IMR-90 (cell line): ENCODE results near the gene CNIH1.
"Not testable (repeated sequence)": the region's sequence is repeated elsewhere in the genome, so short reads cannot be mapped to it uniquely, and the experiment has no call there.

Experiments used
- MAZ ChIP-seq: IDR thresholded peaks from 2 replicates; pipeline ENCODE4 v1.6.1; 2012; ENCODE audit warnings: low read depth, mild to moderate bottlenecking, low read length, improper control_type of control experiment, moderate library complexity, borderline replicate concordance
- POLR2A ChIP-seq: IDR thresholded peaks from 2 replicates; pipeline ENCODE4 v1.6.1; 2012; ENCODE audit warnings: mild to moderate bottlenecking, low read depth, low read length
- SMC3 ChIP-seq: fragments of 150-350 bp; IDR thresholded peaks from 2 replicates; pipeline ENCODE4 v1.6.1; 2016; ENCODE audit warnings: low read depth, mild to moderate bottlenecking, antibody characterized with exemption, low read length, moderate library complexity
- TF ChIP-seq, protein P1 (sequence below): conservative IDR thresholded peaks from 2 replicates; pipeline ENCODE4 v1.5.1; 2012; ENCODE audit warnings: mild to moderate bottlenecking, low read depth, low read length, improper control_type of control experiment

DNA sequence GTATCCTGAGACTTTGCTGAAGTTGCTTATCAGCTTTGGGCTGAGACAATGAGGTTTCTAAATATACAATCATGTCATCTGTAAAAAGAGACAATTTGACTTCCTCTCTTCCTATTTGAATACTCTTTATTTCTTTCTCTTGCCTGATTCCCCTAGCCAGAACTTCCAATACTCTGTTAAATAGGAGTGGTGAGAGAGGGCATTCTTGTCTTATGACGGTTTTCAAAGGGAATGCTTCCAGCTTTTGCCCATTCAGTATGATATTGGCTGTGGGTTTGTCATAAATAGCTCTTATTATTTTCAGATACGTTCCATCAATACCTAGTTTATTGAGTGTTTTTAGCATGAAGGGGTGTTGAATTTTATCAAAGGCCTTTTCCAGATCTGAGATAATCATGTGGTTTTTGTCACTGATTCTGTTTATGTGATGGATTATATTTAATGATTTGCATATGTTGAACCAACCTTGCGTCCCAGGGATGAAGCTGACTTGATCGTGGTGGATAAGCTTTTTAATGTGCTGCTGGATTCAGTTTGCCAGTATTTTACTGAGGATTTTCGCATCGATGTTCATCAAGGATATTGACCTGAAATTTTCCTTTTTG is 37.7 kb downstream of the CNIH1 start:
- TF ChIP-seq, protein P1, sequence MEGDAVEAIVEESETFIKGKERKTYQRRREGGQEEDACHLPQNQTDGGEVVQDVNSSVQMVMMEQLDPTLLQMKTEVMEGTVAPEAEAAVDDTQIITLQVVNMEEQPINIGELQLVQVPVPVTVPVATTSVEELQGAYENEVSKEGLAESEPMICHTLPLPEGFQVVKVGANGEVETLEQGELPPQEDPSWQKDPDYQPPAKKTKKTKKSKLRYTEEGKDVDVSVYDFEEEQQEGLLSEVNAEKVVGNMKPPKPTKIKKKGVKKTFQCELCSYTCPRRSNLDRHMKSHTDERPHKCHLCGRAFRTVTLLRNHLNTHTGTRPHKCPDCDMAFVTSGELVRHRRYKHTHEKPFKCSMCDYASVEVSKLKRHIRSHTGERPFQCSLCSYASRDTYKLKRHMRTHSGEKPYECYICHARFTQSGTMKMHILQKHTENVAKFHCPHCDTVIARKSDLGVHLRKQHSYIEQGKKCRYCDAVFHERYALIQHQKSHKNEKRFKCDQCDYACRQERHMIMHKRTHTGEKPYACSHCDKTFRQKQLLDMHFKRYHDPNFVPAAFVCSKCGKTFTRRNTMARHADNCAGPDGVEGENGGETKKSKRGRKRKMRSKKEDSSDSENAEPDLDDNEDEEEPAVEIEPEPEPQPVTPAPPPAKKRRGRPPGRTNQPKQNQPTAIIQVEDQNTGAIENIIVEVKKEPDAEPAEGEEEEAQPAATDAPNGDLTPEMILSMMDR = not testable (repeated sequence)
- TF ChIP-seq SMC3, POLR2A, MAZ: not testable (repeated sequence)
